Upper lobe of left lung (tissue), 6 donors: ENCODE data around the gene GIPC1. TPM values are rescaled to one million over a fixed set of nuclear protein-coding genes. Genes with fewer than 3 reads are reported as not detected.
"Not testable (repeated sequence)": the region's sequence is repeated elsewhere in the genome, so short reads cannot be mapped to it uniquely, and the experiment has no call there.

Experiments
- ATAC-seq, 2 donors: fragments of 200-7000 bp; cut with Tn5 transposase; one replicate each; pipeline ENCODE4 v1.9.1; 2022; ENCODE audit warnings: mild to moderate bottlenecking in 2 of 2, moderate library complexity in 2 of 2; ENCODE audit not compliant: low FRiP score in 2 of 2
- DNase-seq, 2 donors: peaks; one replicate each; pipeline ENCODE4 v3.0.0-alpha.2; 2019 to 2020
- H3K27ac ChIP-seq, 4 donors: fragments of 200-600 bp; sonication (generic); one replicate each; pipeline ENCODE4 v1.5.1; 2016 to 2019
- H3K27me3 ChIP-seq, 4 donors: fragments of 200-600 bp; sonication (generic); one replicate each; pipeline ENCODE4 v1.5.1; 2017 to 2019
- H3K36me3 ChIP-seq, 4 donors: fragments of 200-600 bp; sonication (generic); one replicate each; pipeline ENCODE4 v1.5.1; 2016 to 2019
- H3K4me1 ChIP-seq, 4 donors: fragments of 200-600 bp; sonication (generic); one replicate each; pipeline ENCODE4 v1.5.1; 2018 to 2019
- H3K4me3 ChIP-seq, 4 donors: fragments of 200-600 bp; sonication (generic); one replicate each; pipeline ENCODE4 v1.5.1; 2017 to 2019; ENCODE audit warnings: mild to moderate bottlenecking in 2 of 4, moderate library complexity in 1 of 4
- H3K9me3 ChIP-seq, 4 donors: fragments of 200-600 bp; sonication (generic); one replicate each; pipeline ENCODE4 v1.5.1; 2018 to 2019
- EP300 ChIP-seq, 4 donors: sonication (generic); formaldehyde crosslinking; IDR thresholded peaks; one replicate each; pipeline ENCODE4 v1.5.1; 2017; ENCODE audit warnings: antibody characterized with exemption in 4 of 4, control low read depth in 2 of 4
- POLR2A ChIP-seq, 4 donors: fragments of 450-650 bp; IDR thresholded peaks; one replicate each; pipeline ENCODE4 v1.5.1; 2016 to 2017; ENCODE audit warnings: antibody characterized with exemption in 4 of 4, mild to moderate bottlenecking in 2 of 4
- POLR2AphosphoS5 ChIP-seq, 2 donors: sonication (generic); formaldehyde crosslinking; IDR thresholded peaks; one replicate each; pipeline ENCODE4 v1.5.1; 2017; ENCODE audit warnings: antibody characterized with exemption in 2 of 2
- WGBS, 2 donors: methylation state at CpG; one replicate each; pipeline ENCODE4 v1.1.5; 2017 to 2018; 5-methylcytosine and 5-hydroxymethylcytosine counted together
- total RNA-seq, 6 donors: library from RNA; depleted of rRNA in 4 of 6; stranded (reverse); fragments of >200 nt in 4 of 6; gene quantifications; one replicate each; pipeline versions ENCODE4 v1.1.0 to v1.2.1, GENCODE V29; 2016 to 2021
- TF ChIP-seq, protein P1 (sequence below), 6 experiments: fragments of 450-650 bp in 4 of 6; fragments of 200-600 bp in 2 of 6; sonication (generic) in 2 of 6; IDR thresholded peaks; one replicate each; pipeline ENCODE4 v1.5.1; 2016 to 2019; ENCODE audit warnings: antibody characterized with exemption in 6 of 6
- donor health status: DM: no; HTN: no; CAD: no; lungs with moderate emphysema.
- donor health status: DM: no; HTN: yes; CAD: no; lungs with severe emphysema.

Gene GIPC1
- total RNA-seq, 6 donors from 2014 or later: 103 to 283 (median 152) TPM

DNA sequence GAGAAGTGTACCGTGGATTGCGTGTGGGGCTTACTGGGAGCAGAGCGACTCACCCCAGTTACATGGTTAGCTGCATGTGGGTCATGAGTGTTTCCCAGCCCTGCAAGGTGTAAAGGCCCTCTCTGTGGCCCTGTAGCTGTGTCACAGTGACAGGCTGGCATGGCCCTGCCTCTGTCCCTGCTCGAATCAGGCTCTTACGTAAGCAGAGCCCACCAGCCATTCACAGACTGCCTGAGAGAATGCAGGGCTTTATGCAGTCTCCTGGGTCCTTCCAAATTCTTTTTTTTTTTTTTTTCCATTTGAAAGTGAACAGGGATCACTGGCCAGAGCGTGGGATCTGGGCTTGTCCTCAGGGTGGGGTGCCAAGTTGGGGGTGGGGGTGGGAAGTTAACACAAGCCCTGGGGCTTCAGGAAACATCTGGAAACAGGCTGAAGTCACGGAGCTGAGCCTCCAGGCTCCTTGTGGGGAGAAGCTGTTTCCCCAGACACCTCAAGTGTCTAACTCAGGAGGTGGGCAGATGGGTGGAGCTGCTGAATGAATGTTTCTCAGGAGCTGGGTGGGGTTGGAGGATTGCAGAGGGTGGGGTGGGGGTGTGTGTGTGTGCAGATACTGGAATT is 46.9 kb upstream of the GIPC1 start:
- Histone ChIP-seq H3K27ac (peak overlapping the region in 1 of 4 donors; percentile 26), H3K4me3 (no peak overlapping the region), H3K9me3 (no peaks in the 10 kb centered on the region), H3K4me1 (peaks cover 4 to 23% (median 11%) of the 10 kb centered on the region in 4 donors), H3K36me3 (peaks cover 0 to 5% (median 0%) of the 10 kb centered on the region in 4 donors), H3K27me3 (no peaks in the 10 kb centered on the region)
- no peak for DNase-seq
- ATAC-seq: peak in 1 of 2 donors; percentile 54
- 52% methylated on average over 7 of the region's 7 CpGs for WGBS, 2 donors
- TF ChIP-seq POLR2AphosphoS5 (IDR thresholded peaks at IDR 0.05) (no peak), EP300 (IDR thresholded peaks at IDR 0.05) (no peak), POLR2A (IDR thresholded peaks at IDR 0.05) (no peak)
- TF ChIP-seq, protein P1, sequence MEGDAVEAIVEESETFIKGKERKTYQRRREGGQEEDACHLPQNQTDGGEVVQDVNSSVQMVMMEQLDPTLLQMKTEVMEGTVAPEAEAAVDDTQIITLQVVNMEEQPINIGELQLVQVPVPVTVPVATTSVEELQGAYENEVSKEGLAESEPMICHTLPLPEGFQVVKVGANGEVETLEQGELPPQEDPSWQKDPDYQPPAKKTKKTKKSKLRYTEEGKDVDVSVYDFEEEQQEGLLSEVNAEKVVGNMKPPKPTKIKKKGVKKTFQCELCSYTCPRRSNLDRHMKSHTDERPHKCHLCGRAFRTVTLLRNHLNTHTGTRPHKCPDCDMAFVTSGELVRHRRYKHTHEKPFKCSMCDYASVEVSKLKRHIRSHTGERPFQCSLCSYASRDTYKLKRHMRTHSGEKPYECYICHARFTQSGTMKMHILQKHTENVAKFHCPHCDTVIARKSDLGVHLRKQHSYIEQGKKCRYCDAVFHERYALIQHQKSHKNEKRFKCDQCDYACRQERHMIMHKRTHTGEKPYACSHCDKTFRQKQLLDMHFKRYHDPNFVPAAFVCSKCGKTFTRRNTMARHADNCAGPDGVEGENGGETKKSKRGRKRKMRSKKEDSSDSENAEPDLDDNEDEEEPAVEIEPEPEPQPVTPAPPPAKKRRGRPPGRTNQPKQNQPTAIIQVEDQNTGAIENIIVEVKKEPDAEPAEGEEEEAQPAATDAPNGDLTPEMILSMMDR (IDR thresholded peaks at IDR 0.05): no peak

DNA sequence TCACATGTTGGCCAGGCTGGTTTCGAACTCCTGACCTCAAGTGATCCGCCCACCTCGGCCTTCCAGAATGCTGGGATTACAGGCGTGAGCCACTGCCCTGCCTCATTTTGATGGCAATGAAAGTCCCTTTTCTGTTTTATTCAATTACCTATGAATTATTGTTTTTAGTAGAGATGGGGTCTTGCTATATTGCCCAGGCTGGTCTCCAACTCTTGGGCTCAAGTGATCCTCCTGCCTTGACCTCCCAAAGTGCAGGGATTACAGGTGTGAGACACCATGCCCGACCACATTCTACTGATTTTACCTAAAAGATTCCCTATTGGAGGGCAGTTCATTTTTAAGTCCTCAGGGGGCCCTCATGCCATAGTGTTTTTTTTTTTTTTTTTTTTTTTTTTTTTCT is 46.1 kb upstream of the GIPC1 start:
- H3K4me1 ChIP-seq: peaks cover 4 to 32% (median 16%) of the 10 kb centered on the region in 4 donors
- not testable (repeated sequence) for H3K27me3 ChIP-seq, H3K27ac ChIP-seq, DNase-seq, ATAC-seq, H3K4me3 ChIP-seq, H3K36me3 ChIP-seq, H3K9me3 ChIP-seq
- WGBS, 2 donors: 79 to 98% methylated on average over 5 of the region's 5 CpGs

DNA sequence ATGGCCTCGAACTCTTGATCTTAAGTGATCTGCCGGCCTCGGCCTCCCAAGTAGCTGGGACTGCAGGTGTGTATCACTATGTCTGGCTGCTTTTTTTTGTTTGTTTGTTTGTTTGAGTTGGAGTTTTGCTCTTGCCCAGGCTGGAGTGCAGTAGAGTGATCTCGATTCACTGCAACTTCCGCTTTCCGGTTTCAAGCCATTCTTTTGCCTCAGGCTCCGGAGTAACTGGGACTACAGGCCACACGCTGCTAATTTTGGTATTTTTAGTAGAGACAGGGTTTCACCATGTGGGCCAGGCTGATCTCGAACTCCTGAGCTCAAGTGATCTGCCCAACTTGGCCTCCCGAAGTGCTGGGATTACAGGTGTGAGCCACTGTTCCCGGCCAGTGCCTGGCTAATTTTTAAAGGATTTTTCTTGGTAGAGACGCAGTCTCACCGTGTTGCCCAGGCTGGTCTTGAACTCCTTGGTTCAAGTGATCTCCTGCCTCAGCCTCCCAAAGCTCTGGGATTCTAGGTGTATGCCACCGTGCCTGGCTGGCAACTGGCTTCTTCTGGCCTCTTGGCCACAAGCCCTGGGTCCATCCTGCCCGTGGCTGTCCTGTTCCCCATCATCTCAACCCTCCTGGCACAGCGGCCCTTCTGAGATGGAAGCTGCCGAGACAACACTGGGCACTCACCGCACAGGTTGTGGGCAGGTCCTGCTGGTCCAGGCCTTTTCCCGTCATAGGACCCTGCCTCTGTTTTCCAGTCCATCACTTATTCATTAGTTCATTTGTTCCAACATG is 45.0 kb upstream of the GIPC1 start:
- WGBS, 2 donors: 93 to 96% methylated on average over 16 to 19 of the region's 19 CpGs
- Histone ChIP-seq H3K27ac (no peak overlapping the region), H3K9me3 (no peaks in the 10 kb centered on the region), H3K4me3 (no peak overlapping the region), H3K36me3 (peaks cover 0 to 5% (median 0%) of the 10 kb centered on the region in 4 donors), H3K4me1 (peaks cover 10 to 39% (median 21%) of the 10 kb centered on the region in 4 donors), H3K27me3 (no peaks in the 10 kb centered on the region)
- ATAC-seq: no peak
- DNase-seq: peak in 1 of 2 donors; percentile 15
- TF ChIP-seq POLR2AphosphoS5 (IDR thresholded peaks at IDR 0.05): no peak
- no peak for TF ChIP-seq EP300 (IDR thresholded peaks at IDR 0.05)
- TF ChIP-seq POLR2A (IDR thresholded peaks at IDR 0.05): no peak
- TF ChIP-seq, protein P1 (IDR thresholded peaks at IDR 0.05): no peak

DNA sequence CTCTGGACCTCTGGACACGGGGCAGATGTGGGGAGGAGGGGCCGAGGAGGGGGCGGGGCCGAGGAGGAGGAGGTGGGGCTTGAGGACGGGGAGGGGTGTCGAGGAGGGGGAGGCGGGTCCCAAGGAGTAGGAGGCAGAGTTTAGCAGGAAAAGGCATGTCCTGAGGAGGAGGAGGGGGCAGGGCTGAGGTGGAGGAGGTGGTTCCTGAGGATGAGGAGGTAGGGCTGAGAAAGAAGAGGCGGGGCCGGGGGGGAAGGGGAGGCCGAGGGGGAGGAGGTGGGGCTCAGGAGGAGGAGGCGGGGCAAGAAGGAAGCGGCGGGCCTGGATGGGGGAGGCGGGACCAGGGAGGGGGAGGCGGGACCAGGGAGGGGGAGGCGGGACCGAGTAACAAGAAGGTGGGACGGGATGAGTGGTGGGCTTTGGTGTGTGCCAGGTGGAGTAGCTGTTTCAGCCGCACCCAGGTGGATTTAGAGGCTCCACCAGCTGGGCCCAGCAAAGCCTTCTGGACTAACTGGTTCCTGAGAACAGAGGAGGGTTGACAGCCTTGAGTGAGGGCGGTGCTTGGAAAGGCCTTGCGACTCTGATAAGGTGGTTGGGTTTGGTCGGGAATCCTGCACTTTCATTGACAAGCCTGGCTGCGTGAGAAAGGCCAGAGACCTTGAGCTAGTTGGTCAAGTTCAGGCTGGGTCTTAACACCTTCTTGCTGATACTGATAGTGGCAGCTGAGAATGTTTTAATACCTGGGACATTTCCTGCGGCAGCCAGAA is 41.2 kb upstream of the GIPC1 start:
- 23 to 37% methylated on average over 20 to 23 of the region's 24 CpGs for WGBS, 2 donors
- H3K9me3 ChIP-seq: no peaks in the 10 kb centered on the region
- H3K4me1 ChIP-seq: peaks cover 5 to 20% (median 12%) of the 10 kb centered on the region in 4 donors
- peaks cover 0 to 8% (median 2%) of the 10 kb centered on the region in 4 donors for H3K36me3 ChIP-seq
- peak; percentile 86 to 93 for DNase-seq
- peak overlapping the region in 3 of 4 donors; percentile 1 to 52 (median 18) for H3K27ac ChIP-seq
- TF ChIP-seq EP300 (IDR thresholded peaks at IDR 0.05) (no peak), POLR2A (IDR thresholded peaks at IDR 0.05) (no peak), POLR2AphosphoS5 (IDR thresholded peaks at IDR 0.05) (peak in 1 of 2 donors; percentile 60)
- TF ChIP-seq, protein P1 (IDR thresholded peaks at IDR 0.05): no peak
- H3K4me3 ChIP-seq: peak overlapping the region in 3 of 4 donors; percentile 18 to 31 (median 29)
- peak; percentile 85 to 92 for ATAC-seq
- no peaks in the 10 kb centered on the region for H3K27me3 ChIP-seq

DNA sequence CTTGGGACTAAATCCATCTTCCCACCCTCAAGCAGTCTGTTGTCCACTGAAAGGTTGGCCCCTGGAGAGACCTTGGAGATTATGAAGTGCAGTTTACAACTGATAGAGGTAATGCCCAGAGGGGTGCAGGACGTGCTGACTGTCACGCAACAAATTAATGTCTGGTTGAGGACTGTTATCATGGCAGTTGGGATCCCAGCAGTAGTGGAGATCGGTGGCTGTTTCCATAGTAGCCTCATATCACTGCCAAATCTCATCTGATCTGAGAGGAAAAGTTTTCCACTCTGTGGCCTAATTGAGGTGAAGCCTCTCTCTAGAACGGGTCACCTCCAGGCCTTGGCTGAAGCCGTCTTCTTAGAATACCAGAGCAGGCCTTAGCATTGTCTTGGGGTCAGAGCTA is 37.5 kb upstream of the GIPC1 start:
- TF ChIP-seq, protein P1 (IDR thresholded peaks at IDR 0.05): no peak
- TF ChIP-seq EP300 (IDR thresholded peaks at IDR 0.05) (no peak), POLR2A (IDR thresholded peaks at IDR 0.05) (no peak), POLR2AphosphoS5 (IDR thresholded peaks at IDR 0.05) (no peak)
- H3K36me3 ChIP-seq: peaks cover 0 to 4% (median 2%) of the 10 kb centered on the region in 4 donors
- no peaks in the 10 kb centered on the region for H3K9me3 ChIP-seq
- no peaks in the 10 kb centered on the region for H3K27me3 ChIP-seq
- no peak for DNase-seq
- H3K27ac ChIP-seq: no peak overlapping the region
- ATAC-seq: no peak
- H3K4me1 ChIP-seq: peaks cover 19 to 45% (median 26%) of the 10 kb centered on the region in 4 donors
- no peak overlapping the region for H3K4me3 ChIP-seq
- WGBS, 2 donors: 91 to 94% methylated on average over 5 of the region's 5 CpGs
